NCI-H2107 treated with DMSO at 0.1 percent for 48 hours (cell line): Measurements from ENCODE around the gene S100A16.

Experiments used
- DNase-seq: peaks from one replicate; lab custom pipeline; 2025; ENCODE audit not compliant: unreplicated experiment; lab: John Stamatoyannopoulos, UW

S100A16 gene

DNA sequence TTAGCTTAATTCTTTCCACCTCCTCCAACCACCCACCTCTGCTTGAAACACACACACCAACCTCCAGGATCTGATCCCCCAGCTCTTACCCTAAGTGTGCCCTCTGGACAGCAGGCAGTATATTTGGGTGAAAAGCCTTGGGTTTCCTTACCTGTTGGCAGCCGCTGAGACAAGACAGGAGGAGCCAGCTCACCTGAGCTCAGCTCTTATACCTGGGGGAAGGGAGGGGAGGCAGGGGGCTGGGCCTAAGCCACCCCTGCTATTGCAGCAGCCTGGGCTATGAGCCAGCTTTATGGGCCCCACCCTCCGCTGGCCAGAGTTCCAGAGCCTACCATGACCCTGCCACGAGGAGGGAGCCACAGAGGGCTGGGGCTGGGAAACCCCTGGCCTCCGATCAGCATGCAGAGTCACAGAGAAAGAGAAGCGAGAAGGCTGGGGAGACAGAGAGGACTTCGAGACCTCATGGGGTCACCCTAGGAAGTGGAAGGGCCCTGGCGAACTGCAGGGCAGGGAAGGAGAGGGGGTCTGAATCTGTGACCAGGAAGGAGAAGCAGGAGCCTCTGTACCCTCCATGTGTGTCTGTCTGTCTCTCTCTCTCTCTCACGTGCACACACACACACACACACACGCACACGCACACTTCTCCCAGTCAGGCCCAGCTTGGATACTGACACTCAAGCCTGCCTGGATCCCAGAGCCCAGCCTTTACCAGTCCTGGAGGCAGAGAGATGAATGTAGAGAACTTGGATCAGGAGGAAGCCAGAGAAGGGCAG is 3.4 kb upstream of the S100A16 start, which contains the start of gene S100A14:
Gene S100A14, minus strand, starts transcription at position 182 of the 773 bp plus-strand sequence. CDS start 467 bp downstream, outside the sequence.
- no peak for DNase-seq

DNA sequence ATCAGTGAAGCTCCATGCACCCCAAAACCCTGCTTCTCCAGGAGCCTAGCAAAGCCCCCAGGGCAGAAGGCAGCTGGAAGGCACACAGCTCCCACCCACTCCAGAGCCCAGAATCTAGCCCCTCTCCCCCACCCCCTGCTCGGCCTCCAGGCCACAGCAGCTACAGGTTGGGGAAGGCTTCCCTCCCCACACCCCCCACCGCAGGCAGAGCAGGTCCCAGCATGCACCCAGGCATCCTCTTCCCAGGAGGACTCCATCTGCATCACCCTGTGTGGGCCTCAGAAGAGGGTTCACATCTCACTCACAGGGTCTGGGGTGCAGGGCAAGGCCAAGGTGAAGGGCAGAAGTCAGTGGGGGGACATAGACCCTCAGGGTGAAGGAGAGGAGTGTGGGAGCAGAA is 2.5 kb upstream of the S100A16 start:
- DNase-seq = no peak

DNA sequence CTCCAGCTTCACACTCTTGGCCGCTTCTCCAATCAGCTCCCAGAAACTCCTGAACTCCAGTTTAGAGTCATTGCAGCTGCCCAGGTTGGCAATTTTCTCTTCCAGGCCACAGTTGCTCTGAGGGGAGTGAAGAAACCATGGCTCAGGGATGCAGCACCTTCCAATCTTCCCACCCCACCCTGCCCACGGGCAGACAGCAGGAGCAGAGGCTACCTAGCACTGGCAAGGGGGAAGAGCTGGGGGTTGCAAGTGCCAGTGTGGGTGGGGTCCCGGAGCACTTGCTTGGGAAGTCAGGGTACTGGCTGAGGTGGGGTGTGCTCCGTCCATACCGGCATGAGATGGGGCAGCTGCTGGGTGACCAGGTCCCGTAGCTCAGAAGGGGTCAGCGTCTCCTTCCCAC is 2.0 kb upstream of the S100A16 start:
- no peak for DNase-seq

DNA sequence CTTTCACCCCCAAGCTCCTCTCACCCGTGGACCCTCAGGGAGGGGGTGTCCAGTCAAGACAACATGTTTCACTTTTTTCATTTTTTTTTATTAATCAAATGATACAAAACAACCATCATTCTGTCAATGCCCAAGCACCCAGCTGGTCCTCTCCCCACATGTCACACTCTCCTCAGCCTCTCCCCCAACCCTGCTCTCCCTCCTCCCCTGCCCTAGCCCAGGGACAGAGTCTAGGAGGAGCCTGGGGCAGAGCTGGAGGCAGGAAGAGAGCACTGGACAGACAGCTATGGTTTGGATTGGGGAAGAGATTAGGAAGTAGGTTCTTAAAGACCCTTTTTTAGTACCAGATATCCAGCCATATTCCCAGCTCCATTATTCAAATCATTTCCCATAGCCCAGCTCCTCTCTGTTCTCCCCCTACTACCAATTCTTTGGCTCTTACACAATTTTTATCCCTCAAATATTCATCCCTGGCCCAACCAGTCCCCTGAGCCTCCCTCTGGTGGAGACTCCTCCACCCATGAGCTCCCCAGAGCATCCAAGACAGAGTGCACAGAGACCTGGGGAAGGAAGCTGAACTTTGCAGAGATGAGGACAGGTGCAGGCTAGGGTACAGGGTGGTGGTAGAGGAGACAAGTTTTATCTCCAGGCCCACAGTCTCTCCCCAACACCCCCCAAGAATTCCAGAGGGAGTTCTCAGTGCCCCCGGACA is 1.4 kb upstream of the S100A16 start:
- no peak for DNase-seq

DNA sequence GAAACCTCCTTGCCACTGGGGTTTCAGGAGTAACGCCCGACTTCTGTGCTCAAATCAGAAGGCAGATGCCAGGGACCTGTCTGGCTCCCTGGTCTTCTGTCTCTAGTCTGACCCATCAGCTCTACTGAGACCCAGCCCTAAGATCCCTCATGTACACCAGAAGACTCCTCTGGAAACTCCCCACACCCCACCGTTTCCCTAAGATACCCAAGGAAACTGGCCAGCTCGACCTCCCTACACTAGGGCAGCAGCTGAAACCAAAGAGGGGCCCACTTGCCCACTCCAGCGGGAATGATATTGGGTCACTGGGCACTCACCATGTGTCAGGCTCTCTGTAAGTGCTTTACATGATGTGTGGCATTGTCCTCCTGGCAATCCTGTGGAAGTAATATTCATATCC is 469 bp upstream of the S100A16 start:
- DNase-seq = no peak

DNA sequence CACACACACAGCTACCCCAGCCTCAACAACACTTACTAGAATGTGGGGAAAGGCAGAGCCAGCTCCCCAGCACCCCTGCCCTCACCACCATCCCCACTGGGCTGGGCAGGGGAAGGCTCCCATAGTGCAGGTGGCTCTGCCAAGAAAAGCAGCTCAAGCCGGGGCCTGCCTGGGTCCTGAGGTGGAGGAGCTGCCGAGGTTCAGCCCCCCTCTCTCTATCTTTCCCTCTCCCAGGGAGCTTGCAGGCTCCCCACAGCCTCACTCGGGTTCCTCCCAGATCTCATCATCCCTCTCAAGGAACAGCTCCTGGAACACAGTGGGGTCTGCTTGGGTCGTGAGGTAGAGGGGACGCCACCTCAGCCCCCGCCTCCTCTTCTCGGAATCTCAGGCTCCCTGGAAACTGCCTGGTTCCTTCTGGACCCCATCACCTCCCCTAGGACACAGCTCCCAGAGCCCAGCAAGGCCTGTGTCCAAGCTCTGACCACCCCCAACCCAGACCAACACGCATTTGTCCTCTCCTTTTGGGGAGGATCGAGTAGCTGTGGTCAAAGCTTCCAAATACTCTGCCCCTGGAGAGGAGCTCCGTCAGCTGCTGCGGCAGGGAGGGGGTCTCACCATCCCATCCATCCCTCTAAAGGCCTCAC is 704 bp downstream of the S100A16 start:
- DNase-seq = no peak

DNA sequence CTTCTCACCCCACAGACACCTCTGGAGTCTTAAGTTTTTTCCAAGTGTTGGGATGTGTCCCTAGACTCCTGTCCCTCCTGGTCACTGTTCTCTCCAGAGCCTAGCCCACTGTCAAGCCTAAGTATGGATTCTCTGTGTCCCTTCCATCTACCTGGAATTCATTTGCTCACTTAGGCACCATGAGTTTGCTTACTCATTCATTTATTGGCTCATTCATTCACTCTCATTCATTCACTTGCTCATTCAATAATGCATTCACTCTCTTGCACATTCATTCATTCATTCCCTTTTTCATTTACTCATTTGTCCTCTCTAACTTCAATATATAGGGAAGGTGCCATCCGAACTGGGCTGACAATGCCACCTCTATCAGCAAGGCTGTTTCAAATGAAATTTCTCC is 1.6 kb downstream of the S100A16 start:
- DNase-seq = no peak

DNA sequence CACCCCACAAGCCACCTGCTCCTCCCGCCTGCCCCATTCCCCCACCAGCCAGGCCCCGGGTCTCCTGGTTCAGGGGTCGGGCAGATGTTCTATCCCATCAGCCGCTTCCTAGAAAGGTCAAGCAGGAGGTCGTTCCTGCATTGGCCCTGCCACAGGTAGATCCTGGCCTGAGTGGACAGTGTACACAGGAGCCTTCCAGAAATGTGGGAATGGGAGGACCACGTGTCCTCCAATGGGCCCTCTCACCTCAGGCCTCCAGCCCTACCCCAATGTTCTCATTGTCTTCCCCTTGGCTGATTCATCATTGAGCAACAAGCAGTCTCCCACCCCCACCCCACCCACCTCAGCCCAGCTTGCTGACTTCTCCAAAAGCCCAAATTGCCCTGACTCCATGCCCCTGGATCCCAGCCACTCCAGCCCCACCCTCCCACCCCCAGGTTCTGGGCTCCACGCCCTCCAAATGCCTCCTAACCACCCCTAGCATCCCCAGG is 2.1 kb downstream of the S100A16 start:
- DNase-seq = no peak

DNA sequence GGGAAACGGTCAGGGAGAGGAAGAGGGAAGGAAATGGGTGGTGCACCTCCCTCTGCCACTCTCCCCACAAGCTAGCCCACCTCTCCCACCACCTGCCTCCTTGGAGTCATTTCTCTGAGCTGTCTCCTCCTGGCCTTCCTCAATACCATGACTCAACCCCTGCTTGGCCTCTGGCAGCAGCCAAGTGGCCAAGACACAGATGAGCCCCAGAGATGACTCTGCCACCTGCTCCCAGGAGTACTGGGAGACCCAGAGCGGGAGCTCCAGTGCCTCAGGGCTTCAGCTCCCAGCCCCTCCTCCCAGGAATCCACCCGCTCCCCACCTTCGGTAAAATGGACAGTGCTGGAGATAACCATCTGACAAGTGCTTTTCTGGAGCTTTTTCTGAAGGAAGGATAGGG is 2.6 kb downstream of the S100A16 start:
- no peak for DNase-seq

DNA sequence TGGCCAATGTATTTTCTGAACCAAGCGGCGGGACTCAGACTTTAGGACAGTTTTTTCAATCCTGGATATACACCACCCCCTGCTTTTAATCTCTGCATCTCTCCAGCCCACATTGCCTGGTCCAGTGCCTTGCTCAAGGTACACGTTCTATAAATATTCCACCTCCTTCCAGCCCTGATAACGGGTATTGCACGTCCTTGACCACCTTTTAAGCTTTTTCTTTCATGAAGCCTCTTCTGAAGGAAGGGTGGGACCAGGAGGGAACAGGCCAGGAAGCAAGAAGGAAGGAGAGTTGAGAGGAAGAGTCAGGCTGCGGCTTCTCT is 3.4 kb downstream of the S100A16 start:
- no peak for DNase-seq

DNA sequence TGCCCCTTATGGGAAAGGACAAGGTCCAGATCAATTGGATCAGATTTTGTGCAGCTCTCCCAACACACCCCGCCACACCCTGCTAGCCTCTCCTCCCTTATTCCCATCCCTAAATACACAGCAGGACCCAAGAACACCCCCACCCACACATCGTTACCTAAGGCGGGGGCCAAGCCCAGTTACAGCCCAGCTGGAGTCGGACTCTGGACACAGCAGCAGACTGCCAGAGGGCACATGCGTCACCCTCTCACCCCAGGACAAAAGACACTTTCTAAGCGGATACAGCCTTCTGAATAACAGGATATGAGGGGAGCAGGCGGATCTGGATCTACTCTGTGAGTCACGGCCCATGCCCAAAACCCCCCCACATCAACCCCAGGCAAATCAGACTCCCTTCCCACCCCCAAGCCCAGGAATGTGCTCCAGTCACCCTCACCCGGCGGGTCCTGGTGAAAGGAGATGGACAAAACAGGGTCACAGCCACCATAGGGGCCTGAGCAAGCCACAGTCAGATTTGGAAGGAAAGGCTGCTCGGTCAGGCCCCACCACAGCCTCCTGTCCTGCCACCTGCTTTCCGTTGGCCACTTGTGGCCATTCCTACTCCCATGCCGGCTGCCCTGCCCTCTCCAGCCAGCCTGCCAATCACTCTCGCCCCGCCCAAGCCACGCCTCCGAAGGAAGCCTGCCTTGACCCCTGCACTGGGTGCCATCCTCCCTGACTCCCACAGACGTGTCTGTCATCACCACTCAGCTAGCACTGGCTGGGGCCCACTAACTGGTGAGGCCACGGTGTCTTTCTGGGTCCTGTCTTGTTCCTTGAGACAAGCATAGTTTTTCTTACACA is 4.0 kb downstream of the S100A16 start:
- DNase-seq = no peak

DNA sequence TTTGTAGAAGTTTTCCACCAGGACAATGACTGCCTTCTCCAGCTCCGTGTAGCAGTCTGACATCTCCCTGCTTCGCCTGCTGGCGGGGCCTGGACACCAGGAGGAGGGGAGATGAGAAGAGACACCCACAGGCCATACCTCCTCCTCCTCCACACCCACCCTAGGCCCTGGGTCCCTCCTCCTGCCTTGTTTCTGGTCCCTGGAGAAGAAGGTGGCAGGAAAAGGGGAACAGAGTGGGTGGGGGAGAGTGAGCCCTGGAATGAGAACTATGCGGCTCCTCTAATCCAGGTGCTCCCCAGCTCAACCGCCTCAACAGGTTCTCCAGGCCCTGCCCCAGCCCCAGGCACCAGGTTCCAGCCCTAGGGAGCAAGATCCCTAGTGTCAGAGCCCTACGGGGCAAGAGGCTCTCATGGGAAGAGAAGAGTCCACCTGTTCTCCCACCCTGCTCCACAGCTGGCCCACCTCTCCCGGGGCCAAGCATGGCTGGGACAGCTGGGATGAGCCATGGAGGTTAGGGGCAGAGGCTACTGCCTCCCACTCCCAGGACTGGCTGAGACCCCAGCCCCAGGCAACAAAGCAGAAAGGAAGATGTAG is 4.8 kb downstream of the S100A16 start:
- DNase-seq = no peak

DNA sequence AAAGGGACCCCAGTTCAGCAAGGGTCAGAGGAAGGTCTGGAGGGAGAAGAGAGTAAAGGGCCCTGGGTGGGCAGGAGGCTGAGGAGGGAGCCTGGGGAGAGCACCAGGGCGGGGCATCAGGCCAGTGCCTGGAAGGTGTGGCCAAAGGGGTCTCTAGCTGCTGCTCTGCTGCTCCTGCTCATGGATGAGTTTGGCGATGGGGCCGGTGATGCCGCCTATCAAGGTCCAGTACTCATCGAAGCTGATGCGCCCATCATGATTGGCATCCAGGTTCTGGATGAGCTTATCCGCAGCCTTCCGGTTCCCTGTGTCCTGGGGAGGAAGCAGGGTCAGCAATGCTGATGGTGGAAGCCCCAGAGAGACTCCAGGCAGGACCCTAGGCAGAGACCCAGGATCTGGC is 5.6 kb downstream of the S100A16 start:
- no peak for DNase-seq

DNA sequence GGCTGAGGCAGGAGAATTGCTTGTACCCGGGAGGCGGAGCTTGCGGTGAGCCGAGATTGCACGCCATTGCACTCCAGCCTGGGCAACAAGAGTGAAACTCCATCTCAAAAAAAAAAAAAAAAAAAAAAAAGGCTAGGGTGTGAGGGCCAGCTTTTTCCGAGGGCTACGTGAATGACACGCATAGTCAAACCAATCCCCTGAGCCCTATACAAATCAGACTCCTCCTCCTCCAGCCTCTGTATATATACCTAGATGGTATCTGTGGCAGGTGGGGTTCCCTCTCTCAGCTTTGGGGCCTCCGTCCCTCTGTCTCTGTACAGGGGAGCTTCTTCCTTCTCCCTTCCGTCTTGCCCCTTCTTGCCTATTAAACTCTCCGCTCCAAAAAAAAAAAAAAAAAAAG is 6.7 kb downstream of the S100A16 start:
- DNase-seq = no peak

DNA sequence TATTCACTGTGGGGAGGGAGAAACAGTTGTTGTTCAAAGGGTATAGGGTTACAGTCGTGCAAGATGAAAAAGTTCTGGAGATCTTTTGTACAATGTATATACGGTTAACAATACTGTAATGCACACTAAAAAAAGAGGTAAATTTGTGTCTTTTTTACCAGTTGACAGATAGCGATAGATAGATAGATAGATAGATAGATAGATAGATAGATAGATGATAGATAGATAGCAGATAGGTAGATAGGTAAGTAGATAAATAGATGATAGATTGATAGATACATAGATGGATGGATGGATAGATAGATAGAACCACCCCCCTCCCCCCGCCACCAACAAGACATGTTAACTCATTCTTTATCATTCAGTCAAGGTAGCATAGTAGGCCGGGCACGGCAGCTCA is 10.2 kb downstream of the S100A16 start:
- no peak for DNase-seq

DNA sequence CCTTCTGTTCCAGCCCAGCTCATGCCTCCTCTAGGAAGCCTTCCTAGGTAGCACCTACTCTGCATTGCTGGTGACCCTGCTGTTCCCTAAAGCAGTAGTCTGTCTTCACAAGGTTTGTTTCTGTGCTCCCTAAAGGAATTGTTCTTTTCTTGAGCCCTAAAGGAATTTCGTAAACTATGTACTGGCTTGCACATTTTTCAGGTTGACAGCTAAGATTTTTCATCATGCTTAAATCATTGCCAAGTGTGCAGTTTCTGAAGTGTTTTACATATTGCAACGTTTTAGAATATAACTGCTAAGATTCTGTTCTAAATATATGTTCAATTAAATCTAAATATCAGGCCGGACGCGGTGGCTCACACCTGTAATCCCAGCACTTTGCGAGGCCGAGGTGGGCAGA is 13.1 kb downstream of the S100A16 start:
- DNase-seq = no peak

DNA sequence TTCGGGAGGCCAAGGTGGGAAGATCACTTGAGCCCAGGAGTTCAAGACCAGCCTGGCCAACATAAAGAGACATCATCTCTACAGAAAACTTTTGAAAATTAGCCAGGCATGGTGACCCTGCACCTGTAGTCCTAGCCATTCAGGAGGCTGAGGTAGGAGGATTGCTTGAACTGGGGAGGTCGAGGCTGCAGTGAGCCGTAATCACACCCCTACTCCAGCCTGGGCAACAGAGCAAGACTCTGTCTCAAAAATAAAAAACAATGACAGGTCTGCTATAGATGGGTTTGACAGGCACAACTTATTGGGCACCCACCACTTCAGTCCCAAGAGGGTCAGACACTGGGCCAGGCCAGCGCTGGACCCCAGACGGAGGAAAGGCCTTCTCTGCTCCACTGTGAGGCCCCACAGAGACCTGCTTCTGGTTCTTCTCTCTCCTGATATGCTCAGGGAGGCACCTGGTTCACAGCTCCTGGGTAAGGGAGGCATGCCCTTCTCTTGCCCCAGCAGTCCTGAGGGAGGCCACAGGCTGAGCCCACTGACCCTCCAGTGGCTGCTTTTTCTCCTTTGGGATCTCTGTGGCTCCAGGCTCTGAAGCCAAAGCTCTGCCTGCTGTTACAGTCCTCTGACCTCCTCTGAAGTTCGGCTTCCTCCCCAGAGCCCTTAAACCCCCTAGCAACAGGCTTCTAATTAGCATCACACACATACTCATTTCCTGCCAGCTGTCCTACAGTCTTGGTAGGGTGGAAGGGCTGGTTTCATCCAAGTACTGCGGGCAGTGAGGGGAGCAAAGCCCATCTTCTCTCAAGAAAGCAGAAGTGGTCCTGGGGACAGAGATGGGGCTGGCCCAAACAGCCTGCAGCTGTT is 14.4 kb downstream of the S100A16 start:
- DNase-seq = no peak

DNA sequence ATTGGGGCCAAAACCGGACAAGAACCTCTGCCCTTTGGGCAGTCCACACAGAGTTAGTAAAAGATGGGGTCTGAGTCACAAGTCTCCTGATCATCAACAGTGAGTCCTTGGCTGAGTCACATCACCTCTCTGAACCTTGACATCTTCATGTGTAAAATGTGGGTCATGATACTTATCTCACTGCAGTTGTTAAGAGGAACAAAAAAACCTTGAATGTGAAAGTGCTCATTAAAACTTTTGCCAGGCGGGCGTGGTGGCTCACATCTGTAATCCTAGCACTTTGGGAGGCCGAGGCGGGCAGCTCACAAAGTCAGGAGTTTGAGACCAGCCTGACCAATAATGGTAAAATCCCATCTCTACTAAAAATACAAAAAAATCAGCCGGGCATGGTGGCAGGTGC is 15.7 kb downstream of the S100A16 start:
- DNase-seq = no peak

DNA sequence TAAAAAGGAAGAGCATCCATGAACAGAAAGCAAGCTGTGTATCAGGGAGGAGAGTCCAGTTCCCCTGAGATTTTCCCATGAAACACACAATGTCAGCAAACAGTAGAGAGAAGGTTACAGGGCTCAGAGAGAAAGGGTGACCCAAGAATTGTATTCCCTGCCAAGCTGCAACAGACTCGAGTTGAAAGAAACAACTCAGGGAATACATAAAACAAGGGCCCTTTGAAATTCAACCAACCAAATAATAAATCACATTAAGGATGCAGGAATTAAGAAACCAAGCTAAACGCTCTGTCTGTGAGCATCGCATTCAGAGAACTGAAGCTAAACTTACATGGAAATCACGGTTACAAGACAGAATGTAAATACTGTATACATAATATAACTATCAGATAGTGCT is 20.2 kb downstream of the S100A16 start:
- no peak for DNase-seq

DNA sequence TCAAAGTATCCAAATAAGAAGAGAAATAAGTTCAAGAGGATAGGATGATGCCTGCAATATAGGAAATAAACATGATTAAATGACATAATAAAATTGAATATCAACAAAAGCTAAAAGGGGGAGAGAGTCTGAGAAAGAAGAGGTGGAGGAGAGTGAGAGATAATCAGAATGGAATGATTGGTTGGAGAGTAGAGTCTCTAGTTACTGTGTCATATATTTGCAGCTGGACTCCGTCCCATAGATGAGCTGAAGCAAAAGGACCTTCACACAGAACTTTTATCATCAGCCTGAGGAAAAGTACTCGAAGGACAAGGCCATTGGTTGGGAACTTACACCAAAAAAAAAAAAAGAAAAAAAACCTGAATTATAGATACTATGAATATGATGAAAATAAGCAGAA is 24.5 kb downstream of the S100A16 start:
- no peak for DNase-seq
